Middle frontal gyrus (tissue), 1 donor: Measurements from ENCODE around the gene VPS36.
"Not testable (repeated sequence)": the region's sequence is repeated elsewhere in the genome, so short reads cannot be mapped to it uniquely, and the experiment has no call there.

Source experiments
- DNase-seq: peaks from one replicate; pipeline ENCODE4 v3.0.0-alpha.2; 2015; ENCODE audit warnings: low spot score; ENCODE audit errors: extremely low spot score

VPS36 gene

DNA sequence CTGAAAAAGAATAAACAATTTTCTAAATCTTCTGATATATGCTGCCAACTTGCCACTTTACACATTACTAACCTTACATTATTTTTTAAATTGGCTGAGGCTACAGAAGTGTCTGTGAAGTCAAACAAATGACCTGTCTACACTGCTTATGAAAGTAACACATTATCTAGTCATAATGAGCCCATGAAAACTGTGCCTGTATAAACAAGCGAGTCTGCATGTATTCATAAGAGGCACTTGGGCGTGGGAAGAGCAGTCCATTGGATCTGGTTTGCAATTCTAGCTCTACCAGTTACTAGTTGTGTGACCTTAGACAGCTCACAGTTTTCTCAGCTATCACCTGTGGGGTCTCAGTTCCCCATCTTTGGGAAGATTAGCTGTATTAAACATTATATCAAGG lies 3.1 kb downstream of the VPS36 start:
- DNase-seq: no peak

DNA sequence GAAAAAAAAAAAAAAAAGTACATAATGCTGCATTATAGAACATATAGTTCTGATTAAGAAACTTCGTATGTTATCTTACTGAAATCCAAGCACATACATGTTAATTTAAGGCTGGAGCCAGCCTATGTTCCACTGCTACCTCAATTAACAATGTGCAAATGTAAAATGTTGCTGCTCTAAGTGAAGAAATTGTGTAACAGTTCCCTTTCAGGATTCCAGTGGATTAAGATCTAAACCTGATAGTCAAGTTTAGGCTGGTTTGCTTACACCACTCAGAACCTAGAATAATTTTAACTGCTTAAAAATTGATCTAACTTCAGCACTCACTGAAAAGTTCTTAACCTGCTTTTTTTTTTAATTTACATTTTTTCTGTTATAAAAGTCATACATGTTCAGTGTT lies 4.2 kb downstream of the VPS36 start:
- DNase-seq: no peak

DNA sequence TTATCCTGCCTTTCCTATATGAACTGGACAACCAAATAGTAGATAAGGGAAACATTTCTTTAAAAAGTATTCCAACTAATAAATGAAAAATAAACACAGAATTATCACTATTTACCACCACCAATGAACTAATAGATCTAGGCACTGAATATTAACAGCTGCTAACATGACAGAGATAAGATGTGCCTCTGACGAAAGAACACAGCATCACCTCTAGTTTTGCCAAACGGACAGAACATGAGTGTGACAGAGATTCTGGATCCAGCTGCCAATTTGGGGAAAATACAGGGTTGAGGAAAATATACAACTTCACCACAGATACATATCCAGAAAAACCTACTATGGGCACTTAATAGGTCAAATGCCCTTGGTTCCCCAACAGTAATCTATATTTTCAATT lies 18.0 kb downstream of the VPS36 start:
- DNase-seq: no peak

DNA sequence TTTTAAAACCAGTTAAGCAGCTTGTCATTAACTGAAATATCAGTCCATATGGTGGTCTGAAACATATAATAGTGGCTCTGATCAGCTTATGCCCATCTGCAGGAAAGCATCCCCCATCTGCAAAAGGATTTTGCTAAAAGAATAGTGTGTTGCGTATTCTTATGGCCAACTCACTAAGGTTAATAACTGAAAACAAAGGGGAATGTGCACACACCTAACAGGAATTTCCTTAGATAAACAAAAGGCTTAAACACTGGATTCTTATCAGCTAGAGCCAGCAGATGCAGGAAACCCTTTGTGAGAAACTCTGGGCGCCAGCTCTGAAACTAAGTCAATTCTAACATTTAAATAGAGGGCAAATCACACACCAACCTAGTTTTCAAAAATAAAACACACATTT lies 22.1 kb downstream of the VPS36 start:
- DNase-seq: no peak

DNA sequence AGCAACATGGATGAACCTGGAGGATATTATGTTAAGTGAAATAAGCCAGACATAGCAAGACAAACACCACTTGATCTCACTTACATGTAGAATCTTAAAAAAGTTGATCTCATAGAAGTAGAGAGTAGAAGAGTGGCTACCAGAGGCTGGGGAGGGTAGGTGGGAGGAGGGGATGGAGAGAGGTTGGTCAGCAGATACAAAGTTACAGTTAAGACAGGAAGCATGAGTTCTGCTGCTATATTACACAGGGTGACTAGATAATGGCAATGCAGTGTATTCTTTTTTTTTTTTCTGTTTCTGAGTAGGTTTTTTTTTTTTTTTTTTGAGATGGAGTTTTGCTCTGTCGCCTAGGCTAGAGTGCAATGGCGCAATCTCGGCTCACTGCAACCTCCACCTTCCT lies 29.2 kb downstream of the VPS36 start:
- DNase-seq: no peak

DNA sequence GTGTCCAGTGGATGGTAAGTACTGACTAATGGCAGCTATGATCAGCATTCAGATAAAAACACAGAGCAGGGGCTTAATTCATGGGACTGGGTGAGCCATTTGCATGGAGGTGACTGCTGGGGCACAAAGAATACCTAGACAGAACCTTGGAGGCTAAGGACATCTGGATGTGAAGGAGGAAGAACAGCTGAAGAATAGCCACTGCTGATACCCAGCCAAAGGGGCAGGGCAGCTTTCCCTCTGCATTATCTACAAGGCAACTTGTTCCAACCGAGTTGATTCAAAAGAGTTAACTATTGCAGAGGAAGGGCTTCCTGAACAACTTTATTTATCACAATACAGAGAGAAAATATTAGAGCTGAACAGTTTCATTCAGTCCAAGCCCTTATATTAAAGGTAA lies 31.4 kb downstream of the VPS36 start:
- no peak for DNase-seq

DNA sequence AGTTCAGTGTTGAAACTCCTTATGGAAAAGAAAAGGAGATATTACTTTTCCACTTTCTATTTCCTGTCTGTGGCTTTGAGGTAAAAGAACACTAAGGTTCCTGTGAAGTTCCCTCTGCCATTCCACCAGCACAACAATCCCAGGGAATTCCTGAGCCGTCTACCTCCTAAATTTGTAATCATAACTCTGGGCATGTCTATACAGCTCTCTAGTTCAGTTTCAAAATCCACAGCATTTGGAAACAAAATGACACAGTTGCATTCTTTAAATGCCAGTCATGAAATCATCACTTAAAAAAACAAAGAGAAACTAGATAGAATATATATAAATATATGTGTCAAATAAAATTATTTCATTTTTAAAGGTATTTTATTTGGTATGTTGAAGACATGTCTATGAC lies 35.5 kb downstream of the VPS36 start:
- no peak for DNase-seq

DNA sequence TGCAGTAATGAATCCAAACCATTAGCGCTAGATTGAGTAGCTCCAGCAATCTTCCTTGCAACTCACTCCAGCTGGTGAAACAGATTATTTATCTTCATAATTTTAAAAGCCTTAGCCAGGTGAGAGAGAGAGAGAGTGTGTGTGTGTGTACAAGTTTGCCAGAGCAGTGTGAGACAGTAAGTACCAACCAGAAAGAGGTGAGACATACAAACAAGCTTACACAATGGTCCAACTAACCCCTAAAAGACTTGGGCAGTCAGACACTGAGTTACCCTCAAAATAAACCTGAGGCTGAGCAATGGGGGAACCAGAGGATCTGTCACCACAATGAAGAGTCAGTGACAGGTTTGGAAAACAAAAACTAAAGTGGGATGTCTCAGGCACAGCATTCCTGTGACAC lies 36.4 kb downstream of the VPS36 start:
- DNase-seq: no peak

DNA sequence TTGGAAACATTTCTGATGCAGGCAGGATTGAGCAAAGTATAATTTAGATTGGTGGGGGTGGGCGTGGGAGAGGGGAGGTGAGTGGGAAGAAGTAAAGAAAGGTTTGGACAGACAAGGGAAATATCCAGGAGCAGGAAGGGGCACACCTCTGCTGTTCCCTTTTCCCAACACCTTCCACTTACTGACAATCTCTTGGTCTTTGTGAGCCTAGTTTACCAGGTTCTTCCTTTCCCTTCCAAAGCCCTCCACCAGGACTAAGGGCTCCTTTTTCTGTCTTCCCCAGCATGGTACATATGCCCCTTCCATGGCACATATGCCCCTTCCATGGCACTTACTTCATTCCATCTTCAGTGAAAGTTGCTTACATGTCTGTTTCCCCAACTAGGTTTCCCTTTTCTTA lies 38.3 kb downstream of the VPS36 start:
- DNase-seq: no peak

DNA sequence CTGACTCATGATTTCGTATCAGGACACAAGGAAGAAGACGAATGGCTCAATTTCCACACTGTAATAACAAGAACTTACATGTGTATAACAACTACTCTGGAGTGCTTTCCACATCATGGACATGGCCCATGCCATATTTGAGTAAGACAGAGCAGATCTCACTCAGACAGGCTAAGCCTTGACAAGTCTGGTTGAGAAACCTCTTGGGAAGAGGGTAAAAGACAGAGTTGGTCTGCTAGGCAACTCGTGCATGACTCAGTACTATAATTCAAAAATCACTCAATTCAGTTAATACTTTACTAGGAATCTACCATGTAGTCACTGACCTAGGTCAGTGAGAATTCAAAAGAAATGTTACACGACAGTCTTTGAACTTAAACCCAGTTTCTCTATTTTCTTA lies 38.8 kb downstream of the VPS36 start:
- DNase-seq: no peak

DNA sequence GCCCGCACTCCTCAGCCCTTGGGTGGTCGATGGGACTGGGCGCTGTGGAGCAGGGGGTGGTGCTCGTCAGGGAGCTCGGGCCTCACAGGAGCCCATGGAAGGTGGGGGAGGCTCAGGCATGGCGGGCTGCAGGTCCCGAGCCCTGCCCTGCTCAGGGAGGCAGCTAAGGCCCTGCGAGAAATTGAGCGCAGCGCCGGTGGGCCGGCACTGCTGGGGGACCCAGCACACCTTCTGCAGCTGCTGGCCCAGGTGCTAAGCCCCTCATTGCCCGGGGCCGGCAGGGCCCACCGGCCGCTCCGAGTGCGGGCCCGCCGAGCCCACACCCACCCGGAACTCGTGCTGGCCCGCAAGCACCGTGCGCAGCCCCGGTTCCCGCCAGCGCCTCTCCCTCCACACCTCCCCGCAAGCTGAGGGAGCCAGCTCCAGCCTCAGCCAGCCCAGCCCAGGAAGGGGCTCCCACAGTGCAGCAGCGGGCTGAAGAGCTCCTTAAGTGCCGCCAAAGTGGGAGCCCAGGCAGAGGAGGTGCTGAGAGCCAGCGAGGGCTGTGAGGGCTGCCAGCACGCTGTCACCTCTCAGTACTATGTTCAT lies 42.3 kb downstream of the VPS36 start:
- not testable (repeated sequence) for DNase-seq

DNA sequence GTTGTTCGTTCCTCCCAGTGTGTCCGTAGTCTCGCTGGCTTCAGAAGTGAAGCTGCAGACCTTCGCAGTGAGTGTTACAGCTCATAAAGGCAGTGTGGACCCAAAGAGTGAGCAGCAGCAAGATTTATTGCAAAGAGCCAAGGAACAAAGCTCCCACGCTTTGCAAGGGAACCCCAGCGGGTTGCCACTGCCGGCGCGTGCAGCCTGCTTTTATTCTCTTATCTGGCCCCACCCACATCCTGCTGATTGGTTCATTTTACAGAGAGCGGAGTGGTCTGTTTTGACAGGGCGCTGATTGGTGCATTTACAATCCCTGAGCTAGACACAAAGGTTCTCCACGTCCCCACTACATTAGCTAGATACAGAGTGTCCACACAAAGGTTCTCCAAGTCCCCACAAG lies 43.0 kb downstream of the VPS36 start:
- not testable (repeated sequence) for DNase-seq

DNA sequence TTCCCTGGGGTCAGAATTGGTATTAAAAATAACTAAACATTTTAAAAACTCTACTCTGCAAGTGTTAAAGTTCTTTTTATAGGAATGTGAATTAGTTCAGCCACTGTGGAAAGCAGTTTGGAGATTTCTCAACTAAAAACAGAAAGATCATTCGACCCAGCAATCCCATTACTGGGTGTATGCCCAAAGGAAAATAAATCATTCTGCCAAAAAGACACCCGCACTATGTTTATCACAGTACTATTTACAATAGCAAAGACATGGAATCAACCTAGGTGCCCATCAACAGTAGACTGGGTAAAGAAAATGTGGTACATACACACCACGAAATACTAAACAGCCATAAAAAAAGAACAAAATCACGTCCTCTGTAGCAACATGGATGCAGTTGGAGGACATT lies 43.8 kb downstream of the VPS36 start:
- no peak for DNase-seq

DNA sequence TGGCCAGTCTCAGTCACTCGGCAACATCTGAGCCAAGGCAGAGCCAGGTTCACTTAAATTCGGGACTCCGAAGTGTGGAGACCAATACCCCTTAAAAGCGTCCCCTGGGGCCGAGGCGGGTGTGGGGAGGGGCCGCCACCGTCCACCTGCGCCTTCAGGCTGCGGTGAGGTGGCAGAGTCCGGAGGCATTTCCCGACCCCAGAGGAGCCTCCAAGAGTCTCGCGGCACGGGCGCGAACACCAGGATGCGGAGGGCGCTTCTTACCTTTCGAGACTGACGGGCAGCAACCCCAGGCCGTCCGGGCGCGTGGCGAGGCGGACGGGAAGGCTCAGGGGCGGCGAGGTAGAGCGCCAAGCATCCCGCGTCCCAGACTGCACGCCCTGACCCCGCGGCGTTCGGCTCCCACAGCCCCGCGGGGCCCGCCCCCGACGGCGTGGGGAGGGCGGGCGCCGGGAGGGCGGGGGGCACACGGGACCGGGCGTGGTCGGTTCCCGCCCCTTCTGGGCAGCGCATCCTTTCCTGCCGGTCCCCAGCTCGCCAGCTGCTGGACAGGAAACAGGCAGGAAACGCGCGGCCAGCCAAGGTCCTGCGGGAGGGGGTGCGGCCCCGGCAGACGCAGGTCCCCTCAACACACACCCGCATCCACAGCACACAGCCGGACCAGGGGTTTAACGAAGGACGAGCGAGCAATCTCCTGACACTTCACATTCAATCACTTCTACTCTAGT lies 44.5 kb downstream of the VPS36 start, which contains the start of gene THSD1:
Gene THSD1, minus strand, starts transcription at position 406 of the 728 bp plus-strand sequence. CDS start 3,572 bp downstream, outside the sequence.
- DNase-seq: no peak

DNA sequence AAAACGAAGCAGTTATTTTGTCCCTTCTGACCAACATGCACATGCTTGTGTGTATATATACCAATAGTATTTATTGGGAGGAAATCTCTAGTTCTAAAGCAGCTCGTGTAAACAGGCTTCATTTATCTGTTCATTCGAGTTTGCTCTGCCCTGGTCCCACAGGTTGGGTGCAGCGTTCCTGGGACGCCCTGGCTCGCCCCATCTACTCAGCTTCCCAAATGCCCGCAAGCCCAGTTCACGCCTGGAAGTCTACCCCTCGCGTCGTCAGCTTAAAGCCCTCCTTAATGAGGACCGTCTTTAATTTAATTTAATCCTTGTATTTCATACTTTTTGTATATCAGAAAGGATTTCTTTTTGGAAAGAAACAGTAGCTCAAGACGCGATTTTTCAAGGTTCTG lies 45.1 kb downstream of the VPS36 start:
- DNase-seq: no peak

DNA sequence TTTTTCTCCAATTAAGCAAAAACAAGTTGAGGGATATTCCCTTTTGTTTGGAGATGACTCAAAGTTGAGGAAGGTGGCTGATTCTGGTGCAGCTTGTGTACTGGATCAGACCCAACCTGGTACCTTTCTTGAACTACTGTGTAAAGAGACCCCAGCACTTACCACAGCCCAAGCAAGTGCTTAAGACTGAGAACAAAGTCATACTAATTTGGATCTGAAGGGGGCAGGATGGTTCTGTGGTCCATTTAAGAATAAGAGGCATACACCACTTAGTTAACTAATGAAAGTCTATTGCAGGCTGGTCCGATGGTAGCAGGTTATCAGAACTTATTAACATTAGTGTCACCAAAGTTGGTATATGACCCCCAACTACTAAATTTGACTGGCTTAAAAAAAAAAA lies 50.7 kb downstream of the VPS36 start:
- no peak for DNase-seq

DNA sequence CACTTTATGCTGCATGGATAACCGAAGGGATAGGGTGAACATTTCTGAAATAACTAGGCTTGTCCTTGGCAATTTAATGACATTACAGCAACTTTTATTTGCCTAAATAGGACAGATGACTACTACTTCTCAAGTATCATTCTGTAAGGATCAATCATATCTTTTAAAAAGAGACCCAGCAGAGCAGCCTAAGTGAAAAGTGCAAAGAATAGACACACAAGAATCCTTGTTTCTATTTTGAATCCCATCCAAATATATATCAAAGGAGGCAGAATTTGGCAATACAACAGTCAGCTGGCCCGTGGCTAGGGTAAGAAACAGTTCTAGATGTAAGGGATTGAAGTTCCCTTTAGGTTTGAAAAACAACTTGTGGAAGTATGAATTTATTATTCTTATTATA lies 51.4 kb downstream of the VPS36 start:
- no peak for DNase-seq

DNA sequence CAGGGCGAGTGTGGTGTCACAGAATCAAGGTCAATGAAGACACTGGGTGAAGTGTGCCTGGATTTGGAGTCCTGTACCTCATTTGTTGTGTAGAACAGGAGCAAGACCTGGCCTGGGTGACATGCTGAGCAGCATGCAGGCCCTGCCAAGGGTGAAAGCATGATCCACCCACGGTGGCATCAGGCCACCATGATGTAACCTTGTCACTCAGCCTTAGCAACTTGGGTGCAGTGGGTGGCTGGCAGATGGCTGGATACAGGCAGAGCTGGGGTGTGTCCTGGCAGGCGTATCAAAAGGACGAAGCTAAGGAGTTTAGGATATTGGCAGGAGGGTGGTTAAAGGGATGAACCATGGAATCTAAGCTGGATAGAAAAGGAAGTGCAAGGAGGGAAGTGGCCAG lies 54.7 kb downstream of the VPS36 start:
- no peak for DNase-seq

DNA sequence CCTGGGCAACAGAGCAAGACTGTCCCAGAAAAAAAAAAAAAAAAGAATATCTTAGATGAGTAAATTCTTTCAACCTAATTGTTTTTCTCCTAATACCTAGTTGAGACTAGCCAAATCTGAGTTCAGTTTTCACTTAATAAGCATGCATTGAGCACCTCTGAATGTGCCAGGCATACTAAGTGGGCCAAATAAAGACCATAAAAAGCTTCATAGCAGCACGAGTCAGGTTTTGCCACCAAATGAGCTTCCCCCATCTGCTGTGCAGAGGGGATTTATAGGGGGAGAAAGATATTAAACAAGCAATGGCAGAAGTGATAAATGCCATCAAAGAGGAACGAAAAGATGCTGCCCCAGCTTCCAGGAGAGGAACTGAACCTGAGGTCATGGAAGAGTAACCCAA lies 55.8 kb downstream of the VPS36 start:
- no peak for DNase-seq

DNA sequence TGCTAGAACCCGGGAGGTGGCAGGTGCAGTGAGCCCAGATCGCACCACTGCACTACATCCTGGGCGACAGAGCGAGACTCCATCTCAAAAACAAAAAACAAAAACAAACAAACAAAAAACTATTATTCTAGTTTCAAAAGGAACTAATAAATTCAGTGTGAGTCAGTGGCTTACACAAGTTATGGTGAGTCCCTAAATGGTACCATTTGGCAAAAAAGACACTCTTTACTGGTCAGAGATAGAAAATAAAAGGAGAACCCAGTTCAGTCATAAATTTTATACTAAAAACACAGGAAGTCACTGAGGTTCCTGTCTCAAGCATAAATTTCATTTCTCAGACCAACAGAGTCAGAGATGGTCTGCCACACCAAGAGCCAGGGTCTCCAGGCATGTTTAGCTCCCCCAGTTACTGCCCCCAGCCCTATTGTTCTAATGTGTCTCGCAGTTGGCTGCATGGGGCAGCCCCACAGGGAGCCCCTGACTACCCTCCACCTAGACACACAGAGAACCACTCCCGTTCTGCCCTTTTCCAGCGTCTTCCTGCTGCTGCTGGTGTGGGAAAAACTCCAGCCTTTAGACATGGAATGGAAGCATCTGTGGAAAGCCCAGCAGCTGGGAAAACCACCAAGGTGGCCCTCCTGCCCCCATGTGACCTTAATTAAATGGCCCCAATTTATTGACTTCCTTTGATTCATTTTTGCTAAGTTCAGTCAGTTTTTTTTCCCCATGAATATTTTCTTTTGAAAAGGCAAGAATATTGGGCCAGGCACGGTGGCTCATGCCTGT lies 56.7 kb downstream of the VPS36 start:
- no peak for DNase-seq

DNA sequence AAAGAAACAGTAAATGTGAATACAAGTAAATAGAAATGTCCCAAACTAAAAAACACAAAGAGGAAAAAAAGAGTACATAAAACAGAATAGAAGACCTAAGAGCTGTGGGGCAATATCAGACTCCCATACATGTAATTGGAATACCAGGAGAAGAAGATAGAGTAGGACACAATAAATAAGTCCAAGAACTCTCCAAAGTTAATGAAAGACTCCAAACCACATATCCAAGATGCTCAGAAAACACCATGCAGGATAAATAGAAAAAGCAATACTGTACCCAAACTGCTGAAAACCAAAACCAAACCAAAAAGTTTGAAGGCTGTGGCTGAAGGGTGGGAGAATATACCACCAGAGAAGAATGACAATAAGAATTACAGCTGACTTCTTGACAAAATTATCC lies 62.7 kb downstream of the VPS36 start:
- DNase-seq: no peak

DNA sequence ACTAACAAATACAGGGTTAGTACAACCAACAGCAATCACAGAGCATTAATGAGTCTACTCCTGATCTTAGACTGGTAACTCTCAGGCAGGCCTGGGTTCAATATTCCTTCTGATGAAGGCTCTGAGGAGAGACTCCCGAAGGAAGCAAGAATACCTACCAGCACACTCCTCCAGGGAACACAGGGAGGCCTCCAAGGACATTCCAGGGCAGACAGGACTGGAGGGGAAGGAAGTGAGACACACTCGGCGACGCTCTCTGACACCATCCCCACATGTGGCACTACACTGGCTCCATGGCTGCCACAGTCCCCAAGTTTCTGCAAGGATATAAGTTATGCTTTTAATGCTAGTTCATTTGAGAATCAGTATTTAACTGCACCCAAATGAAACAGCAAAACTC lies 64.6 kb downstream of the VPS36 start:
- DNase-seq: no peak

DNA sequence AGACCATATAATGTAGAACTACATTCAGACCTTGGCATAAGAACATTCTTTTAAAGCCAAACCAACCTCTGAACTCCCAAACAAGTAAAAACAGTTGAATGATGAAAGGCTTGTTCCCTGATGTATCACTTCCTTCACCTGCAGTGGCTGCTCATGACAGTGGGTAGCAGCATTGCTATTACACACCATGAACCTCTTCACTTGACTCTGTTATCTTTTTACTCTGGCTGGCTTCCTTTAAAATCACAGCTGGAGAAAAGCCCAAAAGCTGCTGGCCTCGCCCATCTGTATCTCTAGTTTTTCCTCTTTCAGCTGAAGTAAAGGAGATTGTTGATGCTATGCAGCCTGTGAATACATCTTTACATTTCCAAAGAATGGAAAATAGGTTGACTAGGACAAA lies 67.1 kb downstream of the VPS36 start:
- DNase-seq: no peak
